Tibial artery (tissue), 4 donors: ENCODE measurements around the gene DLGAP1.

Experiments
- DNase-seq, 2 donors: peaks; one replicate each; pipeline ENCODE4 v3.0.0-alpha.2; 2019
- H3K27ac ChIP-seq, 2 donors: fragments of 200-600 bp; sonication (generic) in 1 of 2; 1 replicate in 1 of 2; 2 replicates in 1 of 2; pipeline ENCODE4 v1.5.1; 2018 to 2019; ENCODE audit warnings: mild to moderate bottlenecking in 1 of 2
- H3K27me3 ChIP-seq, 2 donors: fragments of 200-600 bp; sonication (generic) in 1 of 2; one replicate each; pipeline versions ENCODE4 v1.5.1 to v1.6.0; 2016 to 2019
- H3K36me3 ChIP-seq, 3 donors: fragments of 200-600 bp; sonication (generic) in 2 of 3; one replicate each; pipeline ENCODE4 v1.5.1; 2016 to 2019; ENCODE audit warnings: mild to moderate bottlenecking in 2 of 3
- H3K4me1 ChIP-seq, 4 donors: fragments of 200-600 bp; sonication (generic) in 2 of 4; 1 replicate in 3 of 4; 2 replicates in 1 of 4; pipeline ENCODE4 v1.5.1; 2016 to 2019
- H3K4me3 ChIP-seq, 2 donors: fragments of 200-600 bp; sonication (generic) in 1 of 2; 1 replicate in 1 of 2; 2 replicates in 1 of 2; pipeline ENCODE4 v1.5.1; 2018 to 2019; ENCODE audit warnings: mild to moderate bottlenecking in 2 of 2
- H3K9me3 ChIP-seq, 3 donors: fragments of 200-600 bp; sonication (generic) in 1 of 3; one replicate each; pipeline ENCODE4 v1.5.1; 2016 to 2019
- CTCF ChIP-seq, 2 experiments: fragments of 200-600 bp in 1 of 2; fragments of 450-650 bp in 1 of 2; IDR thresholded peaks; one replicate each; pipeline ENCODE4 v1.5.1; 2017 to 2019; ENCODE audit warnings: antibody characterized with exemption in 2 of 2, mild to moderate bottlenecking in 1 of 2, moderate library complexity in 1 of 2
- intact Hi-C: fragments of 100-400 bp; cut with DNase I; formaldehyde crosslinking; loops from one replicate; pipeline ENCODE4 v1.15.0; 2023; ENCODE audit warnings: low total_unique reads

The DLGAP1 gene

DNA sequence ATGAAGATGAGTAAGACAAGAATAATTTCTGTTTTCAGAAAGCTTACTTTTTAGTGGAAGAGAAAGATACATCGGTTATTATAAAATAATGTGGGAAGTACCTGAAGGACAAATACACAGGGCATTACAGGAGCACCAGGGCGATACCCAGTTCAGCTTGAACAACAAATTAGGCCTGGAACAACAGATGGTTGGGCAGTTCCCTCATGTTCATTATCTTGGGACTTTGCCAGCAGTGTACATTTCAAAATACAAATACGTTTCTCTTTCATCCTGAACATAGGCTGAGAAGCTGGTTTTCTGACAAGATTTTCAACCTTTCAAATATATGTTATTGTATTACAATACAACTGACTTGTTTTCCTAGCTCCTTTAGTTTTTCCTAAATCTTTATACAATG is 925.5 kb downstream of the DLGAP1 start:
- intact Hi-C loops = no loop called here
- Histone ChIP-seq H3K9me3 (no peaks in the 10 kb centered on the region), H3K4me1 (no peaks in the 10 kb centered on the region), H3K27me3 (no peaks in the 10 kb centered on the region), H3K27ac (no peak overlapping the region), H3K36me3 (no peaks in the 10 kb centered on the region), H3K4me3 (no peak overlapping the region)
- no peak for TF ChIP-seq CTCF (IDR thresholded peaks at IDR 0.05)
- DNase-seq = no peak

GRCh38 chr18:3529077-3529476 is 926.0 kb downstream of the DLGAP1 start:
- DNase-seq = no peak
- Histone ChIP-seq H3K27me3 (no peaks in the 10 kb centered on the region), H3K4me1 (no peaks in the 10 kb centered on the region), H3K9me3 (no peaks in the 10 kb centered on the region), H3K27ac (no peak overlapping the region), H3K4me3 (no peak overlapping the region), H3K36me3 (no peaks in the 10 kb centered on the region)
- intact Hi-C loops = no loop called here
- no peak for TF ChIP-seq CTCF (IDR thresholded peaks at IDR 0.05)

- H3K27ac ChIP-seq = no peak overlapping the region
- intact Hi-C loops = no loop called here
- no peaks in the 10 kb centered on the region for H3K27me3 ChIP-seq
- no peaks in the 10 kb centered on the region for H3K4me1 ChIP-seq
- H3K9me3 ChIP-seq = no peaks in the 10 kb centered on the region
- DNase-seq = no peak
- TF ChIP-seq CTCF (IDR thresholded peaks at IDR 0.05) = no peak
- H3K36me3 ChIP-seq = no peaks in the 10 kb centered on the region
- H3K4me3 ChIP-seq = no peak overlapping the region
These were observed 926.9 kb downstream of the DLGAP1 start for GRCh38 chr18:3528231-3528630.

- DNase-seq = no peak
- Histone ChIP-seq H3K4me1 (no peaks in the 10 kb centered on the region), H3K4me3 (no peak overlapping the region), H3K27me3 (no peaks in the 10 kb centered on the region), H3K9me3 (no peaks in the 10 kb centered on the region), H3K27ac (no peak overlapping the region), H3K36me3 (no peaks in the 10 kb centered on the region)
- intact Hi-C loops = no loop called here
- no peak for TF ChIP-seq CTCF (IDR thresholded peaks at IDR 0.05)
These were observed 928.4 kb downstream of the DLGAP1 start for GRCh38 chr18:3526421-3527354.

- H3K27ac ChIP-seq = no peak overlapping the region
- no peaks in the 10 kb centered on the region for H3K27me3 ChIP-seq
- intact Hi-C loops = no loop called here
- no peaks in the 10 kb centered on the region for H3K36me3 ChIP-seq
- no peaks in the 10 kb centered on the region for H3K9me3 ChIP-seq
- H3K4me1 ChIP-seq = no peaks in the 10 kb centered on the region
- no peak overlapping the region for H3K4me3 ChIP-seq
- no peak for DNase-seq
- no peak for TF ChIP-seq CTCF (IDR thresholded peaks at IDR 0.05)
These were observed 929.2 kb downstream of the DLGAP1 start for GRCh38 chr18:3525870-3526420.
